H1 (cell line): ENCODE measurements around the gene TARDBP. TPM values are rescaled to one million over a fixed set of nuclear protein-coding genes. Genes with fewer than 3 reads are reported as not detected.
A peak's percentile ranks its signal among the peaks of the same experiment; 100 is the strongest.

Experiments used
- CTCF ChIA-PET: fragments of 300-600 bp; sonication (Branson Sonifier 250); formaldehyde crosslinking; loops from one replicate; lab custom pipeline; 2021; ENCODE audit not compliant: partially characterized antibody; lab: Charles Lee
- POLR2A ChIA-PET: fragments of 300-600 bp; sonication (Branson Sonifier 250); formaldehyde crosslinking; loops from one replicate; lab custom pipeline; 2021; ENCODE audit warnings: inconsistent platforms; ENCODE audit not compliant: partially characterized antibody; lab: Charles Lee
- DNase-seq, 2 experiments: peaks; one replicate each; pipeline versions ENCODE4 v3.0.0 to v3.0.0-alpha.2; 2010 to 2022; ENCODE audit warnings: low spot score in 2 of 2, low read depth in 1 of 2, mixed read lengths in 1 of 2
- FAIRE-seq: peaks from 2 replicates; lab custom pipeline; 2011; peaks lifted over from hg19 to GRCh38; lab: Jason Lieb, UNC
- H2AFZ ChIP-seq: 2 replicates; pipeline ENCODE4 v1.8.1; 2012; ENCODE audit warnings: low read length, inconsistent platforms
- H2AK5ac ChIP-seq: 2 replicates; pipeline ENCODE4 v1.6.1; 2013; ENCODE audit warnings: low read depth, low read length
- H2BK120ac ChIP-seq: replicated peaks from 2 replicates; pipeline ENCODE3; 2013; ENCODE audit warnings: low read depth, low read length, inconsistent platforms
- H2BK12ac ChIP-seq: 2 replicates; pipeline ENCODE4 v1.6.1; 2013; ENCODE audit warnings: low read depth, low read length
- H2BK15ac ChIP-seq: 2 replicates; pipeline ENCODE4 v1.6.1; 2013; ENCODE audit warnings: low read length
- H2BK20ac ChIP-seq: 2 replicates; pipeline ENCODE4 v1.6.1; 2013; ENCODE audit warnings: low read length
- H2BK5ac ChIP-seq: 2 replicates; pipeline ENCODE4 v1.6.1; 2013; ENCODE audit warnings: low read depth, low read length
- H3K14ac ChIP-seq: 2 replicates; pipeline ENCODE4 v1.6.1; 2013; ENCODE audit warnings: inconsistent platforms; ENCODE audit not compliant: insufficient read length
- H3K18ac ChIP-seq: 2 replicates; pipeline ENCODE4 v1.6.1; 2013; ENCODE audit warnings: low read length; ENCODE audit errors: extremely low read depth
- H3K23ac ChIP-seq: 2 replicates; pipeline ENCODE4 v1.6.1; 2013; ENCODE audit warnings: inconsistent platforms; ENCODE audit not compliant: insufficient read length
- H3K23me2 ChIP-seq: 2 replicates; pipeline ENCODE4 v1.6.1; 2013; ENCODE audit warnings: low read depth, low read length
- H3K27ac ChIP-seq: 2 replicates; pipeline ENCODE4 v1.6.1; 2011; ENCODE audit warnings: low read depth, low read length, inconsistent platforms
- H3K27me3 ChIP-seq, 4 experiments: replicated peaks in 1 of 4; 1 replicate in 1 of 4; 2 replicates in 3 of 4; pipeline versions ENCODE4 v1.6.1 to v1.8.1; 2011 to 2013; ENCODE audit warnings: low read length in 3 of 4, mild to moderate bottlenecking in 3 of 4, inconsistent platforms in 2 of 4, mixed read lengths in 2 of 4, moderate library complexity in 1 of 4; ENCODE audit not compliant: control insufficient read depth in 3 of 4, insufficient read depth in 3 of 4; ENCODE audit errors: extremely low read depth in 1 of 4
- H3K36me3 ChIP-seq, 4 experiments: 2 replicates each; pipeline versions ENCODE4 v1.6.1 to v1.8.1; 2011 to 2013; ENCODE audit warnings: mild to moderate bottlenecking in 4 of 4, low read length in 3 of 4, moderate library complexity in 2 of 4, control low read depth in 1 of 4, inconsistent platforms in 1 of 4; ENCODE audit not compliant: insufficient read depth in 4 of 4, control insufficient read depth in 2 of 4
- H3K4ac ChIP-seq: replicated peaks from 2 replicates; pipeline ENCODE3; 2013; ENCODE audit warnings: low read length, low read depth, mixed read lengths, inconsistent platforms; ENCODE audit not compliant: insufficient read length
- H3K4me1 ChIP-seq, 4 experiments: replicated peaks in 1 of 4; 1 replicate in 1 of 4; 2 replicates in 3 of 4; pipeline versions ENCODE4 v1.6.1 to v1.8.1; 2011 to 2013; ENCODE audit warnings: low read length in 3 of 4, inconsistent platforms in 2 of 4, mixed read lengths in 1 of 4; ENCODE audit not compliant: insufficient read depth in 4 of 4, control insufficient read depth in 3 of 4
- H3K4me2 ChIP-seq, 2 experiments: 2 replicates each; pipeline versions ENCODE4 v1.6.1 to v1.8.1; 2011 to 2013; ENCODE audit warnings: low read depth in 2 of 2, low read length in 2 of 2, control low read depth in 1 of 2, inconsistent platforms in 1 of 2, mild to moderate bottlenecking in 1 of 2; ENCODE audit not compliant: insufficient read depth in 1 of 2
- H3K4me3 ChIP-seq, 4 experiments: fragments of 200-600, 300-600 bp in 1 of 4; sonication (generic), shearing (Covaris generic), sonication (Bioruptor Twin) in 1 of 4; 2 replicates each; pipeline versions ENCODE4 v1.5.1 to v1.8.1; 2011 to 2016; ENCODE audit warnings: low read length in 4 of 4, low read depth in 3 of 4, control low read depth in 2 of 4, inconsistent platforms in 2 of 4, mild to moderate bottlenecking in 2 of 4, mixed read lengths in 1 of 4, moderate library complexity in 1 of 4; ENCODE audit not compliant: insufficient read depth in 2 of 4; ENCODE audit errors: extremely low read depth in 1 of 4
- H3K56ac ChIP-seq: replicated peaks from 2 replicates; pipeline ENCODE3; 2013; ENCODE audit warnings: low read depth, mild to moderate bottlenecking, mixed read lengths, low read length, inconsistent platforms; ENCODE audit not compliant: insufficient read length
- H3K79me1 ChIP-seq: 2 replicates; pipeline ENCODE4 v1.6.1; 2013; ENCODE audit warnings: low read depth, low read length, control low read depth
- H3K79me2 ChIP-seq, 2 experiments: 2 replicates each; pipeline versions ENCODE4 v1.6.1 to v1.8.1; 2012 to 2013; ENCODE audit warnings: low read length in 2 of 2, mild to moderate bottlenecking in 2 of 2, inconsistent platforms in 1 of 2; ENCODE audit not compliant: insufficient read depth in 2 of 2, control insufficient read depth in 1 of 2
- H3K9ac ChIP-seq, 4 experiments: replicated peaks in 1 of 4; 1 replicate in 1 of 4; 2 replicates in 3 of 4; pipeline versions ENCODE4 v1.6.1 to v1.8.1; 2011 to 2013; ENCODE audit warnings: low read depth in 3 of 4, low read length in 3 of 4, control low read depth in 2 of 4, mild to moderate bottlenecking in 2 of 4, moderate library complexity in 2 of 4, inconsistent platforms in 1 of 4; ENCODE audit errors: extremely low read depth in 1 of 4
- H3K9me3 ChIP-seq, 2 experiments: 2 replicates each; pipeline versions ENCODE4 v1.6.1 to v1.8.1; 2012 to 2013; ENCODE audit warnings: mild to moderate bottlenecking in 2 of 2, moderate library complexity in 2 of 2, control low read depth in 1 of 2, inconsistent platforms in 1 of 2, low read depth in 1 of 2, low read length in 1 of 2, mixed read lengths in 1 of 2; ENCODE audit not compliant: insufficient read depth in 2 of 2
- H4K20me1 ChIP-seq, 2 experiments: replicated peaks in 1 of 2; 2 replicates each; pipeline versions ENCODE3 to v1.8.1; 2011 to 2013; ENCODE audit warnings: inconsistent platforms in 2 of 2, low read length in 2 of 2, mild to moderate bottlenecking in 1 of 2; ENCODE audit not compliant: insufficient read depth in 2 of 2, control insufficient read depth in 1 of 2
- H4K5ac ChIP-seq: 2 replicates; pipeline ENCODE4 v1.6.1; 2013; ENCODE audit warnings: low read length, low read depth, mixed read lengths, inconsistent platforms; ENCODE audit not compliant: insufficient read length
- H4K8ac ChIP-seq: 2 replicates; pipeline ENCODE4 v1.8.0; 2013; ENCODE audit warnings: mild to moderate bottlenecking, moderate library complexity, low read length, inconsistent platforms; ENCODE audit not compliant: insufficient read depth; ENCODE audit errors: extremely low read depth
- H4K91ac ChIP-seq: replicated peaks from 2 replicates; pipeline ENCODE3; 2013; ENCODE audit warnings: low read length, mixed read lengths, inconsistent platforms; ENCODE audit not compliant: insufficient read length
- GABPA ChIP-seq: IDR thresholded peaks from 2 replicates; pipeline ENCODE4 v1.6.1; 2011; ENCODE audit warnings: mild to moderate bottlenecking, low read length, moderate library complexity, borderline replicate concordance; ENCODE audit not compliant: insufficient read depth
- KDM1A ChIP-seq: fragments of 200-600, 300-600 bp; sonication (generic); IDR thresholded peaks from 2 replicates; pipeline ENCODE4 v1.7.1; 2016; ENCODE audit warnings: mild to moderate bottlenecking, low read length, borderline replicate concordance
- MAFK ChIP-seq: IDR thresholded peaks from 2 replicates; pipeline ENCODE4 v1.6.1; 2012; ENCODE audit warnings: low read depth, mild to moderate bottlenecking, improper control_type of control experiment, low read length
- SP2 ChIP-seq: IDR thresholded peaks from 2 replicates; pipeline ENCODE4 v1.6.1; 2012; ENCODE audit warnings: mild to moderate bottlenecking, low read length, inconsistent platforms
- TAF7 ChIP-seq: optimal IDR thresholded peaks from 2 replicates; pipeline ENCODE3; 2011; ENCODE audit warnings: low read depth, mild to moderate bottlenecking, inconsistent platforms, low read length, moderate library complexity, borderline replicate concordance
- WGBS, 2 experiments: shearing (Covaris generic) in 1 of 2; methylation state at CpG; one replicate each; pipeline versions ENCODE4 v1.1.6 to v1.1.7; 2013 to 2015; ENCODE audit warnings: low lambda C conversion rate in 2 of 2, mixed read lengths in 2 of 2, inconsistent platforms in 1 of 2, low coverage in 1 of 2, missing lambda C conversion rate in 1 of 2; ENCODE audit not compliant: insufficient replicate concordance in 2 of 2, insufficient coverage in 1 of 2, insufficient read length in 1 of 2; ENCODE audit errors: extremely low coverage in 1 of 2, missing lambda C conversion rate in 1 of 2; 5-methylcytosine and 5-hydroxymethylcytosine counted together
- polyA plus RNA-seq, 7 experiments: library from polyadenylated mRNA; depleted of rRNA in 3 of 7; stranded (reverse) in 5 of 7; unstranded in 2 of 7; fragments of >200 nt in 5 of 7; fragments of 200-250 nt in 2 of 7; gene quantifications; 1 replicate in 5 of 7; 2 replicates in 1 of 7; 4 replicates in 1 of 7; pipeline versions ENCODE4 v1.2.1 to v1.2.3, GENCODE V29; 2011 to 2013; ENCODE audit warnings: missing spikeins in 2 of 7, mixed read lengths in 2 of 7
- total RNA-seq: library from RNA; stranded (reverse); fragmentation: NEBNext Ultra II Directional; extraction: Animal tissue kit (Norgen Biotek cat#: 25700); gene quantifications from 2 replicates; pipeline ENCODE4 v1.2.1, GENCODE V29; 2021

Gene TARDBP
- total and polyA plus RNA-seq, 2 of the 8 experiments (the other 6 are each of a cell fraction or from before 2014, with no cell fraction given) = 144 to 240 TPM

DNA sequence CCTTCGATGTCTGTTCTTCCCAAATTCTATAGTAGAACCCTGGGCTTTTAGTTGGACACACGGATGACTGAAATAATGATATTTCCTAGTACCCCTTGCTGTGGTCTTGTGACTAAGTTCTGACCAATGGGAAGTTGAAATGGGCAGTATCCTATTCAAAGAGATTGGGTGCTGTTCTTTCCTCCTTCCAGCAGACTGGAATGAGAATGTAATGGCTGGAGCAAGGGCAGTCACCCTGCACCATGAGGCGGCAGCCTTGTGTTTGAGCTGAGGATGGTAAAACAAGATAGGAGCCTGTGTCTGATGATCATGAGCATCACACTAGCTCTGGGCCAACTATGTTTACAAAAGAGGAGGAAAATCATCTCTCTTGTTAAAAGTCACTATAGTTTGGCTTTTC lies 52.5 kb downstream of the TARDBP start:
- CTCF ChIA-PET = interaction anchor here (0.7 to 8.6 kb wide), 3 partner anchors 13 to 182 kb away, joined by 3 to 115 read pairs (median 46); no protein-coding TSS in a partner anchor
- DNase-seq = no peak
- Histone ChIP-seq H2BK120ac (no peak overlapping the region), H3K9me3 (no peaks in the 10 kb centered on the region), H4K91ac (no peak overlapping the region), H3K4me3 (no peak overlapping the region), H3K27ac (no peak overlapping the region), H3K4me1 (peaks cover 0 to 4% (median 0%) of the 10 kb centered on the region in 4 experiments; a peak in 1 of 7 replicates), H3K4me2 (no peak overlapping the region), H3K79me1 (peaks cover 6% of the 10 kb centered on the region), H4K5ac (no peak overlapping the region), H3K56ac (no peak overlapping the region), H2BK12ac (no peak overlapping the region), H2AFZ (no peak overlapping the region), H3K4ac (no peak overlapping the region), H3K23ac (no peak overlapping the region), H3K36me3 (peaks cover 19 to 48% (median 43%) of the 10 kb centered on the region in 4 experiments), H2BK15ac (no peak overlapping the region), H3K14ac (no peak overlapping the region), H4K8ac (no peak overlapping the region), H4K20me1 (no peaks in the 10 kb centered on the region), H3K23me2 (peaks cover 6% of the 10 kb centered on the region), H3K18ac (no peak overlapping the region), H3K9ac (no peak overlapping the region), H3K27me3 (no peaks in the 10 kb centered on the region; a peak in 1 of 7 replicates), H3K79me2 (peaks cover 0 to 7% of the 10 kb centered on the region in 2 experiments; a peak in 1 of 4 replicates), H2BK20ac (no peak overlapping the region), H2AK5ac (no peak overlapping the region), H2BK5ac (no peak overlapping the region)
- no peak for FAIRE-seq
- POLR2A ChIA-PET = interaction anchor here (1.3 to 6.5 kb wide), 5 partner anchors 9 to 35 kb away, joined by 5 to 44 read pairs (median 7); partner anchors contain the start of gene EXOSC10
- WGBS, 2 experiments = 96% methylated on average over 3 of the region's 3 CpGs; no CpG with 5 or more reads in 1 of the 2 experiments
- no peak for TF ChIP-seq TAF7
- TF ChIP-seq KDM1A = peak; percentile 58; the same call in 1 of the 2 replicates
- TF ChIP-seq MAFK = no peak
- no peak for TF ChIP-seq SP2
- no peak for TF ChIP-seq GABPA
